HUES48 (cell line): ENCODE measurements around the gene PPP1R1C.

ENCODE experiments used
- H3K27ac ChIP-seq: one replicate; pipeline ENCODE4 v1.7.0; 2013; ENCODE audit warnings: low read depth, low read length, inconsistent platforms
- H3K27me3 ChIP-seq: 2 replicates; pipeline ENCODE4 v1.6.1; 2013; ENCODE audit warnings: mild to moderate bottlenecking, low read length; ENCODE audit not compliant: control insufficient read depth, insufficient read depth
- H3K36me3 ChIP-seq: 2 replicates; pipeline ENCODE4 v1.6.1; 2013; ENCODE audit warnings: low read length; ENCODE audit not compliant: control insufficient read depth, insufficient read depth
- H3K4me1 ChIP-seq: 2 replicates; pipeline ENCODE4 v1.6.1; 2013; ENCODE audit warnings: mild to moderate bottlenecking, low read length; ENCODE audit not compliant: control insufficient read depth, insufficient read depth
- H3K4me3 ChIP-seq: 2 replicates; pipeline ENCODE4 v1.5.1; 2013; ENCODE audit warnings: mild to moderate bottlenecking, low read depth, low read length
- H3K9ac ChIP-seq: 2 replicates; pipeline ENCODE4 v1.6.1; 2013; ENCODE audit warnings: mild to moderate bottlenecking, low read depth, low read length, moderate library complexity
- H3K9me3 ChIP-seq: 2 replicates; pipeline ENCODE4 v1.6.1; 2013; ENCODE audit warnings: low read length; ENCODE audit not compliant: control insufficient read depth, insufficient read depth

PPP1R1C gene

GRCh38 chr2:182081602-182082260 is 96.1 kb downstream of the PPP1R1C start:
- no peak overlapping the region for H3K4me3 ChIP-seq
- no peak overlapping the region for H3K9ac ChIP-seq
- 0 out of 2 replicates have a peak, but pooled peaks cover 3% of the 10 kb centered on the region for H3K9me3 ChIP-seq
- peaks cover 5% of the 10 kb centered on the region; the same call in 1 of the 2 replicates for H3K4me1 ChIP-seq
- no peaks in the 10 kb centered on the region for H3K27me3 ChIP-seq
- H3K27ac ChIP-seq, result no peak overlapping the region
- H3K36me3 ChIP-seq, result no peaks in the 10 kb centered on the region

GRCh38 chr2:182088681-182089320 is 103.1 kb downstream of the PPP1R1C start:
- Histone ChIP-seq H3K4me1 (peaks cover 9% of the 10 kb centered on the region; the same call in 1 of the 2 replicates), H3K9ac (no peak overlapping the region), H3K4me3 (no peak overlapping the region), H3K27me3 (no peaks in the 10 kb centered on the region), H3K9me3 (0 out of 2 replicates have a peak, but pooled peaks cover 3% of the 10 kb centered on the region), H3K36me3 (no peaks in the 10 kb centered on the region), H3K27ac (no peak overlapping the region)

DNA sequence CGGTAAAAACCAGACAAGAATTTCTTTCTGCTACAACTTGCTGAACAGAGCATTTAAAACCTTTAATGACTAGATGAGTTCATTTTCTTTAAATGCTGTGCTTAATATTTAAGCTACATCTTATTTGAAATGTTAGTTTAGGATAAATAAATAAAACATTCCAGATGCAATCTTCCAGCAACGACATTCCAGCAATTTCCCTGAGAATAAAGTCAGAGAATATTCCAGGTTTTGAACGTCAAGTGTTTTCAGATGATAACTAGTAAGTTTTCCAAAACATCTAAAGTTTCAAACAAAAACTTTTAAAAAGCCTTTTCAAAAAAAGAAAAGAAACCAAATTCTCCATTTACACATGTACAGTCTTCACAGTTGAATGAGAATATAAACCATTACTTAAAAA is 104.8 kb downstream of the PPP1R1C start:
- H3K4me1 ChIP-seq, result peaks cover 9% of the 10 kb centered on the region; the same call in 1 of the 2 replicates
- H3K4me3 ChIP-seq, result no peak overlapping the region
- no peaks in the 10 kb centered on the region for H3K27me3 ChIP-seq
- H3K36me3 ChIP-seq, result no peaks in the 10 kb centered on the region
- no peaks in the 10 kb centered on the region for H3K9me3 ChIP-seq
- H3K27ac ChIP-seq, result no peak overlapping the region
- H3K9ac ChIP-seq, result no peak overlapping the region

DNA sequence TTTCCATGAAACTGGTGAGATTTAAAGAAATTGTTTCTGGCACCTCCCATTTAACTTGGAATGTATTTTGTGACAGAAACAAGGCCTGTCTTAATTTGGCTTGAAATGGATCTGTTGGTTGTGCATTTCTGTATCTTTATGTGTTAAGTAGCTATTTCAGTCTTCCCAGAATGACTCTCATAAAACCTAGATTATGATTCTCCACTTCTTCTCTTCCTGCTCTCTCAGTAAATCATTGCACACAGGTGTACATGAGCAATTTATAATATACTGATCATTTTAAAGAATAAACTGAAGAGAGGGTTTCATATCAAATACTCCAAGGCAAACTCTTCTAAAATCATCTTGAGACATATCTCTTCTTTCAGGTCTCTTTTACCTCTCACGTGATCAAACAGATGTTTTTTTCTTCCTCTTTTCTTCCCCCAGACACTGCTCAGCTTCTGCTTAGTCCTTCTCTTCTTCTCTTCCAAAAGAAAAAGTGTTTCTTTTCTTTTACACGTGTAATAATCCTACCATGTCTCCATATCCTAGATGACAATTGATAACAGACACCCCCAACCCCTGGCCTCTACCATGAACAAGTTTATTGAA is 112.0 kb downstream of the PPP1R1C start:
- H3K27ac ChIP-seq, result no peak overlapping the region
- no peak overlapping the region for H3K4me3 ChIP-seq
- no peak overlapping the region for H3K9ac ChIP-seq
- no peaks in the 10 kb centered on the region for H3K9me3 ChIP-seq
- peaks cover 3% of the 10 kb centered on the region; the same call in 1 of the 2 replicates for H3K4me1 ChIP-seq
- H3K36me3 ChIP-seq, result no peaks in the 10 kb centered on the region
- H3K27me3 ChIP-seq, result no peaks in the 10 kb centered on the region

DNA sequence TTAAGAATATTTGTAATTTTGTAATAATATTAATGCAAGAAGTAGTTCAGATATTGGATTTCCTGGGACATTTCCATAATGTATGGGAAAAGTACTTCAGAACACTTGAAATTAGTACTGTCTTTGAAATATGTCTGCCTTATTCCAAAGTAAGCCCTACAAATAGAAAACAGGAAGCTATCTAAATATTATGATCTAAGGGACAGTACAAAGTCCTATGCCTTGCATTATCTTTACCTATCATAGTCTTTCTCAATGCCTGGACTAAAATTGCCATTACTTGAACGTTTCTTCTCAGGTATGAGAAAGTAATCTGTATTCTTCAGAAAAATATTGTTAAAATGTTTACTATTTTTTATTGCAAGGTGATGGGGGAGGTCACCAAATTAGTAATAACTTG is 113.0 kb downstream of the PPP1R1C start:
- Histone ChIP-seq H3K4me3 (no peak overlapping the region), H3K27ac (no peak overlapping the region), H3K4me1 (peaks cover 3% of the 10 kb centered on the region; the same call in 1 of the 2 replicates)

GRCh38 chr2:182101263-182101662 is 115.6 kb downstream of the PPP1R1C start:
- no peak overlapping the region for H3K4me3 ChIP-seq
- H3K36me3 ChIP-seq, result no peaks in the 10 kb centered on the region
- H3K27me3 ChIP-seq, result no peaks in the 10 kb centered on the region
- H3K27ac ChIP-seq, result no peak overlapping the region
- H3K9me3 ChIP-seq, result no peaks in the 10 kb centered on the region
- peaks cover 3% of the 10 kb centered on the region; the same call in 1 of the 2 replicates for H3K4me1 ChIP-seq
- no peak overlapping the region for H3K9ac ChIP-seq

More for the DNA sequence above, 113.0 kb downstream of the PPP1R1C start:
- Histone ChIP-seq H3K36me3 (no peaks in the 10 kb centered on the region), H3K27me3 (no peaks in the 10 kb centered on the region), H3K9me3 (no peaks in the 10 kb centered on the region), H3K9ac (no peak overlapping the region)

DNA sequence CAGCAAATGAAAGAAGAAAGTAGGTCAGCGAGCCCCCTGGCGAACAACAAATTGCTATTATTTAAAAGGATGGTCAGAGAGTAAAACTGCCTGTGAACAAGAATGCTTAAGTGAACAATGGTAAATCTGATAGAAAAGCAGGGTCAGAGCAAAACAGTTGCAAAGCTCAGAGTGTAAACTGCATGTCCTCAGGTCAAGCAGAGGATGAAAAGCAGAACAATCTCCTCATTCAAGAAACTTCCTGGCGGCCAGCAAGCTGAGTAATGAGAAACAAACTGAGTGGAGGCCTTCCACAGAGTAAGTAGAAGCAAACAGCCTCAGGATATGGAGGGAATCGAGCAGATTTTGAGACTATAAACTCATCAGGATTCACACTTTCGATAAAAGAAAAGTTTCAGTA is 117.9 kb downstream of the PPP1R1C start:
- Histone ChIP-seq H3K36me3 (no peaks in the 10 kb centered on the region), H3K27ac (no peak overlapping the region), H3K4me1 (peaks cover 3% of the 10 kb centered on the region; the same call in 1 of the 2 replicates), H3K9ac (no peak overlapping the region), H3K9me3 (no peaks in the 10 kb centered on the region), H3K27me3 (no peaks in the 10 kb centered on the region), H3K4me3 (no peak overlapping the region)

GRCh38 chr2:182110347-182110746 is 124.7 kb downstream of the PPP1R1C start:
- H3K36me3 ChIP-seq, result no peaks in the 10 kb centered on the region
- no peaks in the 10 kb centered on the region for H3K9me3 ChIP-seq
- no peak overlapping the region for H3K4me3 ChIP-seq

GRCh38 chr2:182113334-182113733 is 127.7 kb downstream of the PPP1R1C start:
- no peaks in the 10 kb centered on the region for H3K36me3 ChIP-seq
- H3K27ac ChIP-seq, result no peak overlapping the region
- no peak overlapping the region for H3K9ac ChIP-seq
- peaks cover 5% of the 10 kb centered on the region for H3K4me1 ChIP-seq
- no peaks in the 10 kb centered on the region for H3K9me3 ChIP-seq
- H3K4me3 ChIP-seq, result no peak overlapping the region
- no peaks in the 10 kb centered on the region for H3K27me3 ChIP-seq

More at GRCh38 chr2:182110347-182110746, 124.7 kb downstream of the PPP1R1C start:
- H3K27me3 ChIP-seq, result no peaks in the 10 kb centered on the region
- peaks cover 5% of the 10 kb centered on the region for H3K4me1 ChIP-seq
- no peak overlapping the region for H3K27ac ChIP-seq
- H3K9ac ChIP-seq, result no peak overlapping the region

DNA sequence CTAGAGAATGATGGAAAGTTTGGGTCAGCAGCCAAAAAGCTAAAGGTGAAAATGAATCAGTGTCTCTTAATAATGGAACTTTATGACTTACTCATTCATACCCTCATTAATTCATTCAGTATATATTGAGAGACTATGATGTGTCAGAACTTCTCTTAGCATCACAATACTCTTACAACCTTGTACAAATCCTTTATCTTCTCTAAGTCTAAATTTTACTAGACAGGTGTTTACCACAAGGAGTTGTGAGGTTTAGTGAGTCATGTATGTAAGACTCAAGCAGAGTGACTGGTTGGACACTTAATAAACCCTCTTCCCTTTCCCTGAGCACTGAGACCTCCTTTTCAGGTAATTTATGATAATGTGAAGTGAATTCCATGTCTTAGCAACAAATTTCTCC is 129.6 kb downstream of the PPP1R1C start:
- H3K9me3 ChIP-seq, result no peaks in the 10 kb centered on the region
- no peak overlapping the region for H3K27ac ChIP-seq
- H3K4me3 ChIP-seq, result no peak overlapping the region
- H3K4me1 ChIP-seq, result peaks cover 5% of the 10 kb centered on the region
- no peak overlapping the region for H3K9ac ChIP-seq
- H3K36me3 ChIP-seq, result no peaks in the 10 kb centered on the region
- no peaks in the 10 kb centered on the region for H3K27me3 ChIP-seq

GRCh38 chr2:182116774-182117173 is 131.1 kb downstream of the PPP1R1C start:
- Histone ChIP-seq H3K27ac (no peak overlapping the region), H3K4me1 (no peaks in the 10 kb centered on the region), H3K9me3 (no peaks in the 10 kb centered on the region), H3K36me3 (no peaks in the 10 kb centered on the region), H3K27me3 (no peaks in the 10 kb centered on the region), H3K4me3 (no peak overlapping the region), H3K9ac (no peak overlapping the region)
